ENCODE data around the gene ZC4H2.
"Not testable (repeated sequence)": the region's sequence is repeated elsewhere in the genome, so short reads cannot be mapped to it uniquely, and the experiment has no call there.

The ZC4H2 gene

GRCh38 chrX:64975989-64976672 lies at the start of gene ZC4H2:
TSS of gene ZC4H2 (minus strand) at chrX:64976450. CDS start at chrX:64976377, 73 bp downstream.
- Histone ChIP-seq H2AFZ (ENCODE audit: low read length, unreplicated experiment) (peak within 1 kb of the TSS; percentile 75), H3K4me1 (ENCODE audit: control insufficient read depth, insufficient read depth, low read length, unreplicated experiment) (no peaks in the 10 kb centered on the region), H3K27me3 (ENCODE audit: insufficient read depth, low read length) (no peaks in the 10 kb centered on the region), H3K27ac (ENCODE audit: low read depth, low read length) (no peak within 1 kb of the TSS), H3K4me3 (ENCODE audit: low read depth, low read length) (peak within 1 kb of the TSS; percentile 95), H3K36me3 (ENCODE audit: insufficient read depth, low read length) (no peaks in the 10 kb centered on the region), H3K79me2 (ENCODE audit: control insufficient read depth, insufficient read depth, low read length, unreplicated experiment) (peaks cover 8% of the 10 kb centered on the region)

- H3K4me3 ChIP-seq (ENCODE audit: low read depth, low read length), result no peak overlapping the region
- no peaks in the 10 kb centered on the region for H3K27me3 ChIP-seq (ENCODE audit: insufficient read depth, low read length)
- no peaks in the 10 kb centered on the region for H3K4me1 ChIP-seq (ENCODE audit: control insufficient read depth, insufficient read depth, low read length, unreplicated experiment)
- H3K27ac ChIP-seq (ENCODE audit: low read depth, low read length), result no peak overlapping the region
- H2AFZ ChIP-seq (ENCODE audit: low read length, unreplicated experiment), result no peak overlapping the region
- H3K36me3 ChIP-seq (ENCODE audit: insufficient read depth, low read length), result no peaks in the 10 kb centered on the region
- no peaks in the 10 kb centered on the region for H3K79me2 ChIP-seq (ENCODE audit: control insufficient read depth, insufficient read depth, low read length, unreplicated experiment)
These were observed 41.2 kb upstream of the ZC4H2 start for GRCh38 chrX:65017451-65017850.

GRCh38 chrX:65014230-65014629 lies 38.0 kb upstream of the ZC4H2 start:
- Histone ChIP-seq H3K4me3 (ENCODE audit: low read depth, low read length) (no peak overlapping the region), H3K27ac (ENCODE audit: low read depth, low read length) (no peak overlapping the region), H3K27me3 (ENCODE audit: insufficient read depth, low read length) (no peaks in the 10 kb centered on the region)

GRCh38 chrX:65009459-65009858 lies 33.2 kb upstream of the ZC4H2 start:
- Histone ChIP-seq H3K4me1 (ENCODE audit: control insufficient read depth, insufficient read depth, low read length, unreplicated experiment) (no peaks in the 10 kb centered on the region), H3K27me3 (ENCODE audit: insufficient read depth, low read length) (no peaks in the 10 kb centered on the region), H2AFZ (ENCODE audit: low read length, unreplicated experiment) (no peak overlapping the region)

More at GRCh38 chrX:65014230-65014629, 38.0 kb upstream of the ZC4H2 start:
- no peak overlapping the region for H2AFZ ChIP-seq (ENCODE audit: low read length, unreplicated experiment)
- H3K36me3 ChIP-seq (ENCODE audit: insufficient read depth, low read length), result no peaks in the 10 kb centered on the region
- H3K4me1 ChIP-seq (ENCODE audit: control insufficient read depth, insufficient read depth, low read length, unreplicated experiment), result no peaks in the 10 kb centered on the region
- H3K79me2 ChIP-seq (ENCODE audit: control insufficient read depth, insufficient read depth, low read length, unreplicated experiment), result no peaks in the 10 kb centered on the region

GRCh38 chrX:65002208-65002607 lies 26.0 kb upstream of the ZC4H2 start:
- H3K4me1 ChIP-seq (ENCODE audit: control insufficient read depth, insufficient read depth, low read length, unreplicated experiment); H3K27me3 ChIP-seq (ENCODE audit: insufficient read depth, low read length); H3K36me3 ChIP-seq (ENCODE audit: insufficient read depth, low read length); H3K27ac ChIP-seq (ENCODE audit: low read depth, low read length); H3K4me3 ChIP-seq (ENCODE audit: low read depth, low read length); H2AFZ ChIP-seq (ENCODE audit: low read length, unreplicated experiment); H3K79me2 ChIP-seq (ENCODE audit: control insufficient read depth, insufficient read depth, low read length, unreplicated experiment): not testable (repeated sequence)

More at GRCh38 chrX:65009459-65009858, 33.2 kb upstream of the ZC4H2 start:
- Histone ChIP-seq H3K4me3 (ENCODE audit: low read depth, low read length) (no peak overlapping the region), H3K79me2 (ENCODE audit: control insufficient read depth, insufficient read depth, low read length, unreplicated experiment) (no peaks in the 10 kb centered on the region), H3K27ac (ENCODE audit: low read depth, low read length) (no peak overlapping the region), H3K36me3 (ENCODE audit: insufficient read depth, low read length) (no peaks in the 10 kb centered on the region)

- no peaks in the 10 kb centered on the region for H3K27me3 ChIP-seq (ENCODE audit: insufficient read depth, low read length)
- no peaks in the 10 kb centered on the region for H3K36me3 ChIP-seq (ENCODE audit: insufficient read depth, low read length)
- H2AFZ ChIP-seq (ENCODE audit: low read length, unreplicated experiment), result no peak overlapping the region
These were observed 20.6 kb upstream of the ZC4H2 start for GRCh38 chrX:64996805-64997204.

GRCh38 chrX:64994131-64994798 lies 18.0 kb upstream of the ZC4H2 start:
- Histone ChIP-seq H3K36me3 (ENCODE audit: insufficient read depth, low read length) (no peaks in the 10 kb centered on the region), H2AFZ (ENCODE audit: low read length, unreplicated experiment) (no peak overlapping the region)

More at GRCh38 chrX:64996805-64997204, 20.6 kb upstream of the ZC4H2 start:
- no peak overlapping the region for H3K27ac ChIP-seq (ENCODE audit: low read depth, low read length)
- H3K79me2 ChIP-seq (ENCODE audit: control insufficient read depth, insufficient read depth, low read length, unreplicated experiment), result no peaks in the 10 kb centered on the region
- no peak overlapping the region for H3K4me3 ChIP-seq (ENCODE audit: low read depth, low read length)
- H3K4me1 ChIP-seq (ENCODE audit: control insufficient read depth, insufficient read depth, low read length, unreplicated experiment), result no peaks in the 10 kb centered on the region

GRCh38 chrX:64977830-64978229 lies 1.6 kb upstream of the ZC4H2 start:
- Histone ChIP-seq H3K27me3 (ENCODE audit: insufficient read depth, low read length) (no peaks in the 10 kb centered on the region), H3K36me3 (ENCODE audit: insufficient read depth, low read length) (no peaks in the 10 kb centered on the region), H3K79me2 (ENCODE audit: control insufficient read depth, insufficient read depth, low read length, unreplicated experiment) (peaks cover 8% of the 10 kb centered on the region), H3K27ac (ENCODE audit: low read depth, low read length) (no peak overlapping the region), H2AFZ (ENCODE audit: low read length, unreplicated experiment) (no peak overlapping the region), H3K4me3 (ENCODE audit: low read depth, low read length) (no peak overlapping the region), H3K4me1 (ENCODE audit: control insufficient read depth, insufficient read depth, low read length, unreplicated experiment) (no peaks in the 10 kb centered on the region)

More at GRCh38 chrX:64994131-64994798, 18.0 kb upstream of the ZC4H2 start:
- no peak overlapping the region for H3K27ac ChIP-seq (ENCODE audit: low read depth, low read length)
- no peaks in the 10 kb centered on the region for H3K4me1 ChIP-seq (ENCODE audit: control insufficient read depth, insufficient read depth, low read length, unreplicated experiment)
- no peaks in the 10 kb centered on the region for H3K79me2 ChIP-seq (ENCODE audit: control insufficient read depth, insufficient read depth, low read length, unreplicated experiment)
- no peak overlapping the region for H3K4me3 ChIP-seq (ENCODE audit: low read depth, low read length)
- no peaks in the 10 kb centered on the region for H3K27me3 ChIP-seq (ENCODE audit: insufficient read depth, low read length)

- no peak overlapping the region for H3K27ac ChIP-seq (ENCODE audit: low read depth, low read length)
- no peaks in the 10 kb centered on the region for H3K36me3 ChIP-seq (ENCODE audit: insufficient read depth, low read length)
- H3K4me1 ChIP-seq (ENCODE audit: control insufficient read depth, insufficient read depth, low read length, unreplicated experiment), result no peaks in the 10 kb centered on the region
- H3K4me3 ChIP-seq (ENCODE audit: low read depth, low read length), result no peak overlapping the region; the same call in 1 of the 2 replicates
- H3K79me2 ChIP-seq (ENCODE audit: control insufficient read depth, insufficient read depth, low read length, unreplicated experiment), result peaks cover 8% of the 10 kb centered on the region
- no peak overlapping the region for H2AFZ ChIP-seq (ENCODE audit: low read length, unreplicated experiment)
- H3K27me3 ChIP-seq (ENCODE audit: insufficient read depth, low read length), result no peaks in the 10 kb centered on the region
These were observed 801 bp upstream of the ZC4H2 start for GRCh38 chrX:64977051-64977450.

GRCh38 chrX:64976673-64977040 lies 407 bp upstream of the ZC4H2 start:
- Histone ChIP-seq H3K4me1 (ENCODE audit: control insufficient read depth, insufficient read depth, low read length, unreplicated experiment) (no peaks in the 10 kb centered on the region), H2AFZ (ENCODE audit: low read length, unreplicated experiment) (peak overlapping the region; percentile 59), H3K79me2 (ENCODE audit: control insufficient read depth, insufficient read depth, low read length, unreplicated experiment) (peaks cover 8% of the 10 kb centered on the region), H3K4me3 (ENCODE audit: low read depth, low read length) (peak overlapping the region; percentile 95), H3K36me3 (ENCODE audit: insufficient read depth, low read length) (no peaks in the 10 kb centered on the region), H3K27me3 (ENCODE audit: insufficient read depth, low read length) (no peaks in the 10 kb centered on the region), H3K27ac (ENCODE audit: low read depth, low read length) (no peak overlapping the region)

- H3K4me1 ChIP-seq (ENCODE audit: control insufficient read depth, insufficient read depth, low read length, unreplicated experiment), result no peaks in the 10 kb centered on the region
- peak overlapping the region; percentile 95 for H3K4me3 ChIP-seq (ENCODE audit: low read depth, low read length)
- H3K79me2 ChIP-seq (ENCODE audit: control insufficient read depth, insufficient read depth, low read length, unreplicated experiment), result peaks cover 8% of the 10 kb centered on the region
- H3K36me3 ChIP-seq (ENCODE audit: insufficient read depth, low read length), result no peaks in the 10 kb centered on the region
- H3K27me3 ChIP-seq (ENCODE audit: insufficient read depth, low read length), result no peaks in the 10 kb centered on the region
- peak overlapping the region; percentile 75 for H2AFZ ChIP-seq (ENCODE audit: low read length, unreplicated experiment)
- H3K27ac ChIP-seq (ENCODE audit: low read depth, low read length), result no peak overlapping the region
These were observed 759 bp downstream of the ZC4H2 start for GRCh38 chrX:64975491-64975890.
